Measurements from ENCODE around the gene TMEM132D.
A peak's percentile ranks its signal among the peaks of the same experiment; 100 is the strongest.

DNA sequence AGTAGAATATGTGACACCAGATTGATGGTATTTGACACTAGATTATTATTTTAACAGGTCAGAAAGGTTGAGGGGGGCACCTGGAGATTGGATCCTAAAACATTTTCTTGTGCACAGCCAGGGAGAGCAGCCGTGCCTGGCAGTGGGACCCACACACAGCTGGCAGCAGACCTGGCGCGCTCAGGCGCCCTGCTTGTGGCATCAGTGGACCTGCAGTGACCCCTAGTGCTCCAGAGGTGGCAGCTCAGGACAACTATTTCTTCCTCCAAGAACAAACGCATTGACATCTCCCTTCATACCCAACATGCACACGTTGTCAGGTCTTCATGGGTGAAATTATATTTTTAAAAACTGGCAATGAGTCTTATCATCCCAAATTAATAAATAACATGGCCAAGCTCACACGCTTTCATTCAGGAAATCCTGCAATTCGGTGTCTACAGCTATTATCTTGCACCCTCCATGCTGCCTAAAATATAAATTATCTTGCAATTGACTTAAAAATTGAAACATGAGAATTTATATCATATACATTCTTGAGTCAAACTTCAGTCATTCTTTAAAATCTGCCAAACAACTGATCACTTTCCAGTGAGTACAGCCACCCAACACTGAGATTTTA is 7.7 kb upstream of the TMEM132D start:
- TF ChIP-seq, protein P1, sequence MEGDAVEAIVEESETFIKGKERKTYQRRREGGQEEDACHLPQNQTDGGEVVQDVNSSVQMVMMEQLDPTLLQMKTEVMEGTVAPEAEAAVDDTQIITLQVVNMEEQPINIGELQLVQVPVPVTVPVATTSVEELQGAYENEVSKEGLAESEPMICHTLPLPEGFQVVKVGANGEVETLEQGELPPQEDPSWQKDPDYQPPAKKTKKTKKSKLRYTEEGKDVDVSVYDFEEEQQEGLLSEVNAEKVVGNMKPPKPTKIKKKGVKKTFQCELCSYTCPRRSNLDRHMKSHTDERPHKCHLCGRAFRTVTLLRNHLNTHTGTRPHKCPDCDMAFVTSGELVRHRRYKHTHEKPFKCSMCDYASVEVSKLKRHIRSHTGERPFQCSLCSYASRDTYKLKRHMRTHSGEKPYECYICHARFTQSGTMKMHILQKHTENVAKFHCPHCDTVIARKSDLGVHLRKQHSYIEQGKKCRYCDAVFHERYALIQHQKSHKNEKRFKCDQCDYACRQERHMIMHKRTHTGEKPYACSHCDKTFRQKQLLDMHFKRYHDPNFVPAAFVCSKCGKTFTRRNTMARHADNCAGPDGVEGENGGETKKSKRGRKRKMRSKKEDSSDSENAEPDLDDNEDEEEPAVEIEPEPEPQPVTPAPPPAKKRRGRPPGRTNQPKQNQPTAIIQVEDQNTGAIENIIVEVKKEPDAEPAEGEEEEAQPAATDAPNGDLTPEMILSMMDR (IDR thresholded peaks at IDR 0.05) = peak; percentile 89
- no peak for TF ChIP-seq POLR2AphosphoS5 (IDR thresholded peaks at IDR 0.05; ENCODE audit: low read depth, low read length)
